Thyroid gland (tissue), 4 donors: Measurements from ENCODE around the gene SPANXN2. TPM values are rescaled to one million over a fixed set of nuclear protein-coding genes. Genes with fewer than 3 reads are reported as not detected.
"Not testable (repeated sequence)": the region's sequence is repeated elsewhere in the genome, so short reads cannot be mapped to it uniquely, and the experiment has no call there.

Source experiments
- DNase-seq, 2 donors: peaks; one replicate each; pipeline ENCODE4 v3.0.0-alpha.2; 2019
- H3K27ac ChIP-seq, 3 donors: fragments of 200-600 bp; sonication (generic); 1 replicate in 2 of 3; 2 replicates in 1 of 3; pipeline ENCODE4 v1.5.1; 2016 to 2019; ENCODE audit warnings: mild to moderate bottlenecking in 1 of 3, moderate library complexity in 1 of 3
- H3K27me3 ChIP-seq: fragments of 200-600 bp; sonication (generic); one replicate; pipeline ENCODE4 v1.5.1; 2019
- H3K36me3 ChIP-seq, 2 donors: fragments of 200-600 bp; sonication (generic); one replicate each; pipeline ENCODE4 v1.5.1; 2016 to 2019
- H3K4me1 ChIP-seq, 2 donors: fragments of 200-600 bp; sonication (generic); one replicate each; pipeline ENCODE4 v1.5.1; 2017 to 2019
- H3K4me3 ChIP-seq, 3 donors: fragments of 200-600 bp; sonication (generic); replicated peaks in 1 of 3; 1 replicate in 2 of 3; 2 replicates in 1 of 3; pipeline ENCODE4 v1.5.1; 2016; ENCODE audit warnings: mild to moderate bottlenecking in 1 of 3
- H3K9me3 ChIP-seq: fragments of 200-600 bp; sonication (generic); one replicate; pipeline ENCODE4 v1.5.1; 2017
- POLR2A ChIP-seq, 2 donors: fragments of 450-650 bp; IDR thresholded peaks; one replicate each; pipeline ENCODE4 v1.6.1; 2017; ENCODE audit warnings: antibody characterized with exemption in 2 of 2, mild to moderate bottlenecking in 2 of 2, moderate library complexity in 1 of 2
- WGBS, 2 donors: methylation state at CpG; one replicate each; pipeline ENCODE4 v1.1.5; 2017; 5-methylcytosine and 5-hydroxymethylcytosine counted together
- intact Hi-C: fragments of 100-400 bp; cut with DNase I; formaldehyde crosslinking; loops from one replicate; pipeline ENCODE4 v1.15.1; 2023
- total RNA-seq, 4 donors: library from RNA; depleted of rRNA; stranded (reverse); fragments of >200 nt; gene quantifications; one replicate each; pipeline ENCODE4 v1.2.3, GENCODE V29; 2016
- TF ChIP-seq, protein P1 (sequence below), 6 experiments: fragments of 200-600 bp in 3 of 6; fragments of 450-650 bp in 3 of 6; sonication (generic) in 3 of 6; IDR thresholded peaks; one replicate each; pipeline ENCODE4 v1.5.1; 2016 to 2019; ENCODE audit warnings: antibody characterized with exemption in 6 of 6, mild to moderate bottlenecking in 2 of 6, inconsistent platforms in 1 of 6, moderate library complexity in 1 of 6

The SPANXN2 gene, protein sequence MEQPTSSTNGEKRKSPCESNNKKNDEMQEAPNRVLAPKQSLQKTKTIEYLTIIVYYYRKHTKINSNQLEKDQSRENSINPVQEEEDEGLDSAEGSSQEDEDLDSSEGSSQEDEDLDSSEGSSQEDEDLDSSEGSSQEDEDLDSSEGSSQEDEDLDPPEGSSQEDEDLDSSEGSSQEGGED
- not detected for total RNA-seq

DNA sequence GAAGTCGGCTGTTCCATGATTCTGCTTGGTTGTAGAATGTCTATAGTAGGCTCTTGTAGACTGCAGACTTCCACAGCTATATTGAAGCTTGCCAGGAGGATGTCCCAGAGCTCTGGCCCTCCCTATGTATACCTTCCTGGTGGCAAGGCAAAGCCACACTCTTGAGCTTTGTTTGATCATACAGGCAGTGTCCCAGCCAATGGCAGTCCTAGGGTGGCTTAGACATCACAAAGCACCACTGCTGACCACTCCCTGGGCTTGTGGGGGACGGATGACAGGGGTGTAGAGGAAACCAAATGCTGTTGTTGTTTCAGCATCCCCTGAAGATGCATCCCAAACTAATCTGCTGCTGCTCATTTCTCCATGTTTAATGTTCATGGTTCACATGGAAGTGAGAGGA is at the start of gene SPANXN2:
SPANXN2 (minus strand) TSS at position 101 of the 400 bp plus-strand sequence; CDS start at position 17, 84 bp downstream.
- intact Hi-C loops, H3K27me3 ChIP-seq, H3K4me1 ChIP-seq, H3K4me3 ChIP-seq, DNase-seq, H3K9me3 ChIP-seq, H3K36me3 ChIP-seq, H3K27ac ChIP-seq: not testable (repeated sequence)
- WGBS, 2 donors, result 54 to 59% methylated on average over 2 of the region's 2 CpGs

DNA sequence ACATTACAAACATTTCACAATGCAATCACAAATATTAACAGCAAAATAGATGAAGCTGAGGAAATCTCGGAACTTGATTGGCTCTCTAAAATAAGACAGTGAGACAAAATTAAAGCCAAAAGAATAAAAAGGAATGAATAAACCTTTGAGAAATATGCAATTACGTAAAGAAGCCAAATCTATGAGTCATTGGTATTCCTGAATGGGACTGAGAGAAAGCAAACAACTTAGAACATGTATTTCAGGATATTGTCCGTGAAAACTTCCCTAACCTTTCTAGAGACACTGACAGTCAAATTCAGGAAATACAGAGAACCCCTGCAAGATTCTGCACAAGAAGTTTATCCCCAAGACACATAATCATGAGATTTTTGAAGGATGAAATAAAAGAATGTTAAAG is 48.4 kb upstream of the SPANXN2 start:
- Histone ChIP-seq H3K9me3 (no peaks in the 10 kb centered on the region), H3K4me1 (no peaks in the 10 kb centered on the region), H3K27me3 (no peaks in the 10 kb centered on the region), H3K4me3 (no peak overlapping the region), H3K27ac (no peak overlapping the region), H3K36me3 (no peaks in the 10 kb centered on the region)
- DNase-seq, result no peak
- TF ChIP-seq, protein P1, sequence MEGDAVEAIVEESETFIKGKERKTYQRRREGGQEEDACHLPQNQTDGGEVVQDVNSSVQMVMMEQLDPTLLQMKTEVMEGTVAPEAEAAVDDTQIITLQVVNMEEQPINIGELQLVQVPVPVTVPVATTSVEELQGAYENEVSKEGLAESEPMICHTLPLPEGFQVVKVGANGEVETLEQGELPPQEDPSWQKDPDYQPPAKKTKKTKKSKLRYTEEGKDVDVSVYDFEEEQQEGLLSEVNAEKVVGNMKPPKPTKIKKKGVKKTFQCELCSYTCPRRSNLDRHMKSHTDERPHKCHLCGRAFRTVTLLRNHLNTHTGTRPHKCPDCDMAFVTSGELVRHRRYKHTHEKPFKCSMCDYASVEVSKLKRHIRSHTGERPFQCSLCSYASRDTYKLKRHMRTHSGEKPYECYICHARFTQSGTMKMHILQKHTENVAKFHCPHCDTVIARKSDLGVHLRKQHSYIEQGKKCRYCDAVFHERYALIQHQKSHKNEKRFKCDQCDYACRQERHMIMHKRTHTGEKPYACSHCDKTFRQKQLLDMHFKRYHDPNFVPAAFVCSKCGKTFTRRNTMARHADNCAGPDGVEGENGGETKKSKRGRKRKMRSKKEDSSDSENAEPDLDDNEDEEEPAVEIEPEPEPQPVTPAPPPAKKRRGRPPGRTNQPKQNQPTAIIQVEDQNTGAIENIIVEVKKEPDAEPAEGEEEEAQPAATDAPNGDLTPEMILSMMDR (IDR thresholded peaks at IDR 0.05), result no peak
- no peak for TF ChIP-seq POLR2A (IDR thresholded peaks at IDR 0.05)
- 62 to 83% methylated on average over 3 of the region's 3 CpGs for WGBS, 2 donors
- intact Hi-C loops, result no loop called here

DNA sequence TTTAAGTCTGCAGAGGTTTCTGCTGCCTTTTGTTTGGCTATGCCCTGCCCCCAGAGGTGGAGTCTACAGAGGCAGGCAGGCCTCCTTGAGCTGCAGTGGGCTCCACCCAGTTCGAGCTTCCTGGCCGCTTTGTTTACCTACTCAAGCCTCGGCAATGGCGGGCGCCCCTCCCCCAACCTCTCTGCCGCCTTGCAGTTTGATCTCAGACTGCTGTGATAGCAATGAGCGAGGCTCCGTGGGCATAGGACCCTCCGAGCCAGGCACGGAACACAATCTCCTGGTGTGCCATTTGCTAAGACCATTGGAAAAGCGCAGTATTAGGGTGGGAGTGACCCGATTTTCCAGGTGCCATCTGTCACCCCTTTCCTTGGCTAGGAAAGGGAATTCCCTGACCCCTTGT is 47.2 kb upstream of the SPANXN2 start:
- H3K27me3 ChIP-seq, intact Hi-C loops, H3K36me3 ChIP-seq, H3K4me3 ChIP-seq, DNase-seq, H3K4me1 ChIP-seq, H3K27ac ChIP-seq, H3K9me3 ChIP-seq: not testable (repeated sequence)
- WGBS, 2 donors, result 90% methylated on average over 9 of the region's 12 CpGs; no CpG with 5 or more reads in 1 of the 2 donors

DNA sequence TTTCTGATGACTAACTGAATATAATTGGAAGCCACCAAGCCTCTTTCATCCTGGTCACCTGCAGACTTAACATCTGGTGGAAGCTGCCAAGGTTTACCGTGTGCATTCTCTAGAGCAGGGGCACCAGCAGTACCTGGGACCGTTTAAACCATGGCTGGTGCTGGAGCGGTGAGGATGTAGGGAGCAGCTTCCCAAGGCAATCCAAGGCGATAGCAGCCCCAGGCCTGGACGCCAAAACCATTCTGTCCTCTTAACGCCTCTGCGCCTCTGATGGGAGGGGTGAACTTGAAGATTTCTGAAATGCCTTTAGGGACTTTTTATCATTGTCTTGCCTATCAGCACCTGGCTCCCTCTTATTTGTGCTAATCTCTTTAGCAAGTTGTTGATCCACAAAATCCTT is 37.3 kb upstream of the SPANXN2 start:
- Histone ChIP-seq H3K27me3 (no peaks in the 10 kb centered on the region), H3K9me3 (no peaks in the 10 kb centered on the region), H3K36me3 (no peaks in the 10 kb centered on the region), H3K4me1 (no peaks in the 10 kb centered on the region), H3K4me3 (no peak overlapping the region), H3K27ac (no peak overlapping the region)
- DNase-seq, result no peak
- TF ChIP-seq, protein P1 (IDR thresholded peaks at IDR 0.05), result no peak
- no peak for TF ChIP-seq POLR2A (IDR thresholded peaks at IDR 0.05)
- WGBS, 2 donors, result 96 to 99% methylated on average over 5 to 7 of the region's 7 CpGs
- intact Hi-C loops, result no loop called here

DNA sequence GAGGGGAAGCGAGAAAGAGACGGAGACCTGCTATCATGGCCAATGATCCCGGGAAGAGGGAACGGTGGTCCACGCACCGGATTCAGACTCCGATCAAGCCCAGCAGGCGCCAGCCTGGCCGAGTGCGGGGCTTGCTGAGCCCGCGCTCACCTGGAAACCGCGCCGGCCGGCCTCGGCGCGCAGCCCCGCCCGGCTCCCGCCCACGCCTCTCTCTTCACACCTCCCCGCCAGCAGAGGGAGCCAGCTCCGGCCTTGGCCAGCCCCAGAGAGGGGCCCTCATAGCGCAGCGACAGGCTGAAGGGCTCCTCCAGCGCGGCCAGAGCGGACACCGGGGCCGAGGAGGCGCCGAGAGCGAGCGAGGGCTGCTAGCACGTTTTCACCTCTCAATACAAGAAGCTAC is 36.8 kb upstream of the SPANXN2 start:
- Histone ChIP-seq H3K9me3 (no peaks in the 10 kb centered on the region), H3K4me3 (no peak overlapping the region), H3K4me1 (no peaks in the 10 kb centered on the region), H3K27ac (no peak overlapping the region), H3K36me3 (no peaks in the 10 kb centered on the region), H3K27me3 (no peaks in the 10 kb centered on the region)
- DNase-seq, result no peak
- intact Hi-C loops, result no loop called here
- TF ChIP-seq, protein P1 (IDR thresholded peaks at IDR 0.05), result no peak
- TF ChIP-seq POLR2A (IDR thresholded peaks at IDR 0.05), result no peak
- WGBS, 2 donors, result 97% methylated on average over 22 of the region's 37 CpGs; no CpG with 5 or more reads in 1 of the 2 donors

DNA sequence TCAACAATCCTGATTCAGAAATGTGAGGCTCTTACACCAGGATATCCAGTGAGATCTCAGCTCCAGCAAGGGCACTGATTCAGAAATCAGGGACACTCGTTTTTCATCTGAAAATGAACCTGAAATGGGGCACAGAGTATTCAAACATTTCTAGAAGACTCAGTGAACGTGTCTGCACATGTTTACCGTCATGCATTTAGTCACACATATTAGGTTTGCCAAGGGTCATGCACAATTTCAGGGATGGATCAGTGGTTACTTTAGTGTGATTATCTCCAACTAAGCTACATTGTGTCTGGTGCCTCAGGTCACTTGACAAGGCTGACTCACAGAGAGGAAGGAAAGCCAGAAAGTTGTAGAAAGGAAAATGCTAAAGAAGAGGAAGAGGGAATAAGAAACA is 33.6 kb upstream of the SPANXN2 start:
- Histone ChIP-seq H3K4me3 (no peak overlapping the region), H3K27ac (no peak overlapping the region), H3K4me1 (no peaks in the 10 kb centered on the region), H3K9me3 (no peaks in the 10 kb centered on the region), H3K36me3 (no peaks in the 10 kb centered on the region), H3K27me3 (no peaks in the 10 kb centered on the region)
- WGBS, 2 donors, result 15 to 22% methylated on average over 3 of the region's 3 CpGs
- no peak for TF ChIP-seq POLR2A (IDR thresholded peaks at IDR 0.05)
- TF ChIP-seq, protein P1 (IDR thresholded peaks at IDR 0.05), result no peak
- DNase-seq, result no peak
- intact Hi-C loops, result no loop called here
